WTC11 (cell line): ENCODE results near the gene RAP1GAP. TPM values are rescaled to one million over a fixed set of nuclear protein-coding genes. Genes with fewer than 3 reads are reported as not detected.
A peak's percentile ranks its signal among the peaks of the same experiment; 100 is the strongest.

ENCODE experiments used
- ATAC-seq: fragments of 200-7000 bp; cut with Tn5 transposase; 2 replicates; pipeline ENCODE4 v1.10.0; 2021; ENCODE audit warnings: mild to moderate bottlenecking, moderate library complexity
- CTCF ChIA-PET: fragments of 300-600 bp; sonication (Branson Sonifier 250); formaldehyde crosslinking; loops from one replicate; lab custom pipeline; 2021; ENCODE audit warnings: antibody characterized with exemption; lab: Charles Lee
- POLR2A ChIA-PET: fragments of 350-600 bp; sonication (Branson Sonifier 250); formaldehyde crosslinking; loops from one replicate; lab custom pipeline; 2021; ENCODE audit warnings: antibody characterized with exemption; lab: Charles Lee
- DNase-seq: peaks from one replicate; pipeline ENCODE4 v3.0.0; 2021; ENCODE audit warnings: low spot score
- H3K27ac Mint-ChIP-seq: 2 replicates; pipeline ENCODE4 v1.8.0; 2021; ENCODE audit warnings: mixed read lengths
- H3K27me3 Mint-ChIP-seq: 2 replicates; pipeline ENCODE4 v1.8.0; 2021; ENCODE audit warnings: low read depth, mild to moderate bottlenecking, moderate library complexity, mixed read lengths
- H3K36me3 Mint-ChIP-seq: 2 replicates; pipeline ENCODE4 v1.8.0; 2021; ENCODE audit warnings: mixed read lengths
- H3K4me1 Mint-ChIP-seq: 2 replicates; pipeline ENCODE4 v1.8.0; 2022; ENCODE audit warnings: mixed read lengths
- H3K4me3 Mint-ChIP-seq: 2 replicates; pipeline ENCODE4 v1.8.0; 2021; ENCODE audit warnings: mild to moderate bottlenecking, moderate library complexity, mixed read lengths
- H3K9me3 Mint-ChIP-seq: 2 replicates; pipeline ENCODE4 v1.8.0; 2021; ENCODE audit warnings: mixed read lengths
- AR ChIP-seq: fragments of 250-450 bp; sonication (Bioruptor Pico); IDR thresholded peaks from 2 replicates; pipeline ENCODE4 v1.9.0; 2021; ENCODE audit warnings: mild to moderate bottlenecking
- ARID4B ChIP-seq: sonication (generic); formaldehyde crosslinking; IDR thresholded peaks from 2 replicates; pipeline ENCODE4 v1.8.0; 2023; ENCODE audit warnings: missing genetic modification reagents, mild to moderate bottlenecking, borderline replicate concordance
- CDX4 ChIP-seq: fragments of 250-450 bp; sonication (Bioruptor Pico); IDR thresholded peaks from 2 replicates; pipeline ENCODE4 v1.9.0; 2021; ENCODE audit warnings: moderate library complexity, mild to moderate bottlenecking, inconsistent platforms, borderline replicate concordance
- E2F5 ChIP-seq: sonication (generic); formaldehyde crosslinking; IDR thresholded peaks from 2 replicates; pipeline ENCODE4 v1.8.1; 2022; ENCODE audit warnings: mild to moderate bottlenecking, moderate library complexity, missing genetic modification reagents
- IRF1 ChIP-seq: sonication (generic); formaldehyde crosslinking; IDR thresholded peaks from 2 replicates; pipeline ENCODE4 v1.8.0; 2023; ENCODE audit warnings: missing genetic modification reagents
- NR1H2 ChIP-seq: sonication (generic); formaldehyde crosslinking; IDR thresholded peaks from 2 replicates; pipeline ENCODE4 v1.9.0; 2021; ENCODE audit warnings: mild to moderate bottlenecking, moderate library complexity, missing genetic modification reagents
- OVOL2 ChIP-seq: fragments of 250-450 bp; sonication (Bioruptor Pico); IDR thresholded peaks from 2 replicates; pipeline ENCODE4 v1.9.0; 2021; ENCODE audit warnings: mild to moderate bottlenecking, borderline replicate concordance
- RORB ChIP-seq: fragments of 250-450 bp; sonication (Bioruptor Pico); IDR thresholded peaks from 2 replicates; pipeline ENCODE4 v1.9.0; 2021; ENCODE audit warnings: mild to moderate bottlenecking
- STAT6 ChIP-seq: sonication (generic); formaldehyde crosslinking; conservative IDR thresholded peaks from 2 replicates; pipeline ENCODE4 v1.8.1; 2023; ENCODE audit warnings: mild to moderate bottlenecking, low read depth, missing genetic modification reagents, moderate library complexity
- TEAD4 ChIP-seq: sonication (generic); formaldehyde crosslinking; IDR thresholded peaks from 2 replicates; pipeline ENCODE4 v1.8.0; 2022; ENCODE audit warnings: mild to moderate bottlenecking, missing genetic modification reagents
- ZNF121 ChIP-seq: sonication (generic); formaldehyde crosslinking; IDR thresholded peaks from 2 replicates; pipeline ENCODE4 v1.8.0; 2023; ENCODE audit warnings: missing genetic modification reagents
- ZNF219 ChIP-seq: sonication (generic); formaldehyde crosslinking; IDR thresholded peaks from 2 replicates; pipeline ENCODE4 v1.8.0; 2023; ENCODE audit warnings: missing genetic modification reagents, mild to moderate bottlenecking, borderline replicate concordance
- ZNF416 ChIP-seq: fragments of 250-450 bp; sonication (Bioruptor Pico); IDR thresholded peaks from 2 replicates; pipeline ENCODE4 v1.9.0; 2021; ENCODE audit warnings: mild to moderate bottlenecking, inconsistent platforms
- ZNF423 ChIP-seq: fragments of 250-450 bp; sonication (Bioruptor Pico); IDR thresholded peaks from 2 replicates; pipeline ENCODE4 v2.1.2; 2022; ENCODE audit warnings: mild to moderate bottlenecking, moderate library complexity
- total RNA-seq: library from RNA; stranded (reverse); gene quantifications from 3 replicates; pipeline ENCODE4 v1.2.3, GENCODE V29; 2021

RAP1GAP gene
- total RNA-seq, 1 experiment from 2014 or later = 7.6 TPM

GRCh38 chr1:21707891-21708290, 38.7 kb upstream of the RAP1GAP start:
- ATAC-seq (no peak), DNase-seq (no peak)
- Mint-ChIP-seq H3K4me1 (peaks cover 38% of the 10 kb centered on the region), H3K36me3 (peaks cover 32% of the 10 kb centered on the region), H3K27me3 (no peaks in the 10 kb centered on the region), H3K4me3 (no peak overlapping the region), H3K9me3 (no peaks in the 10 kb centered on the region), H3K27ac (peak overlapping the region; percentile 87)
- CTCF ChIA-PET = interaction anchor here (0.6 kb wide), 1 partner anchor 161 kb away, joined by 4 read pairs; no protein-coding TSS in a partner anchor
- TF ChIP-seq CDX4 (CRISPR knock-in tag) = no peak
- no peak for TF ChIP-seq OVOL2 (CRISPR knock-in tag)
- TF ChIP-seq ZNF423 (CRISPR knock-in tag) = no peak
- no peak for TF ChIP-seq ZNF416 (CRISPR knock-in tag)
- TF ChIP-seq AR (CRISPR knock-in tag) = no peak
- no peak for TF ChIP-seq STAT6 (CRISPR knock-in tag)
- no peak for TF ChIP-seq TEAD4
- no peak for TF ChIP-seq NR1H2 (CRISPR knock-in tag)
- POLR2A ChIA-PET = no interaction called here

GRCh38 chr1:21707086-21707840, 38.1 kb upstream of the RAP1GAP start:
- DNase-seq = no peak
- no peak for ATAC-seq

More at GRCh38 chr1:21707086-21707840, 38.1 kb upstream of the RAP1GAP start:
- TF ChIP-seq IRF1 (CRISPR knock-in tag) (no peak), E2F5 (no peak), ZNF121 (CRISPR knock-in tag) (no peak), ARID4B (CRISPR knock-in tag) (no peak), ZNF423 (CRISPR knock-in tag) (no peak), RORB (no peak), ZNF219 (CRISPR knock-in tag) (no peak)
- TF ChIP-seq, all 79 proteins: peak for 0
- peaks cover 38% of the 10 kb centered on the region for H3K4me1 Mint-ChIP-seq
- POLR2A ChIA-PET = no interaction called here
- H3K27me3 Mint-ChIP-seq = no peaks in the 10 kb centered on the region
- no peaks in the 10 kb centered on the region for H3K9me3 Mint-ChIP-seq
- H3K27ac Mint-ChIP-seq = peak overlapping the region; percentile 75
- H3K4me3 Mint-ChIP-seq = peak overlapping the region; percentile 21; the same call in 1 of the 2 replicates
- H3K36me3 Mint-ChIP-seq = peaks cover 38% of the 10 kb centered on the region
- CTCF ChIA-PET = no interaction called here
